Measurements from ENCODE around the gene COQ4. TPM values are rescaled to one million over a fixed set of nuclear protein-coding genes. Genes with fewer than 3 reads are reported as not detected.

COQ4 gene
- total RNA-seq, 1 experiment from 2014 or later: 62.8 TPM

DNA sequence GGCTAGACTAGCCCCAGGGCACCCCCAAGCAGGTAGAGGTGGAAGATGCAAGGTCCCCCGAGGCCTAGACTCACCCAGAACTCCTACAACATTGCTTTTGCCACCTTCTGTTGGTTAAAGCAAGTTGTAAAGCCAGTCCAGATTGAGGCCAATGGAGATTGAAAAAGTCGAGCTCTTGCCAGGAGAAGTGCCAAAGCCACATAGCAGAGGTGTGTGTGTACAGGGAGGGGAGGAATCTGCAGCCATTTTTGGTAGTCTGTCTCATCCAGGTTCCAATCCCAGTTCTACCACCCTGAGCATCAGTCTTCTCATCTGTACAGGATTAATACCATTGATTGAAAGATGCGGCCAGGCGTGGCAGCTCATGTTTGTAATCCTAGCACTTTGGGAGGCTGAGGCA, 36.2 kb downstream of the COQ4 start:
- BruUV-seq (replicated peaks): no TSS peak
- Histone ChIP-seq H3K9me3 (ENCODE audit: low read depth, low read length, poor library complexity, severe bottlenecking) (no peaks in the 10 kb centered on the region), H3K36me3 (ENCODE audit: insufficient read depth, low read length, poor library complexity, severe bottlenecking) (peaks cover 12% of the 10 kb centered on the region), H3K27me3 (replicated peaks; ENCODE audit: insufficient read depth, low read depth, low read length, poor library complexity) (no peaks in the 10 kb centered on the region), H3K4me1 (ENCODE audit: insufficient read depth, low read length, poor library complexity, severe bottlenecking) (peaks cover 10% of the 10 kb centered on the region), H3K4me3 (ENCODE audit: low read depth, low read length, poor library complexity, severe bottlenecking) (no peak overlapping the region), H3K27ac (ENCODE audit: low read depth, low read length, poor library complexity, severe bottlenecking) (no peak overlapping the region)
- intact Hi-C loops (cut with micrococcal nuclease; ENCODE audit: unreplicated experiment): no loop called here
- CTCF ChIA-PET: no interaction called here
- no peak for TF ChIP-seq CTCF (conservative IDR thresholded peaks at IDR 0.05; ENCODE audit: low read depth, low read length)
- TF ChIP-seq EZH2 (IDR thresholded peaks at IDR 0.05; ENCODE audit: borderline replicate concordance, low read depth, low read length, poor library complexity, severe bottlenecking): no peak
- POLR2A ChIA-PET (ENCODE audit: low non-redundant PET): no interaction called here
- no peak for DNase-seq (ENCODE audit: low spot score)

- H3K27me3 ChIP-seq (replicated peaks; ENCODE audit: insufficient read depth, low read depth, low read length, poor library complexity): no peaks in the 10 kb centered on the region
- no peak overlapping the region for H3K27ac ChIP-seq (ENCODE audit: low read depth, low read length, poor library complexity, severe bottlenecking)
- peaks cover 24% of the 10 kb centered on the region for H3K4me1 ChIP-seq (ENCODE audit: insufficient read depth, low read length, poor library complexity, severe bottlenecking)
- TF ChIP-seq EZH2 (IDR thresholded peaks at IDR 0.05; ENCODE audit: borderline replicate concordance, low read depth, low read length, poor library complexity, severe bottlenecking): no peak
- TF ChIP-seq CTCF (conservative IDR thresholded peaks at IDR 0.05; ENCODE audit: low read depth, low read length): no peak
- no peak for DNase-seq (ENCODE audit: low spot score)
- peaks cover 4% of the 10 kb centered on the region for H3K36me3 ChIP-seq (ENCODE audit: insufficient read depth, low read length, poor library complexity, severe bottlenecking)
- POLR2A ChIA-PET (ENCODE audit: low non-redundant PET): no interaction called here
- H3K4me3 ChIP-seq (ENCODE audit: low read depth, low read length, poor library complexity, severe bottlenecking): no peak overlapping the region
- BruUV-seq (replicated peaks): no TSS peak
- CTCF ChIA-PET: interaction anchor here (0.7 kb wide), 1 partner anchor 19 kb away, joined by 5 read pairs; no protein-coding TSS in a partner anchor
- intact Hi-C loops (cut with micrococcal nuclease; ENCODE audit: unreplicated experiment): no loop called here
- H3K9me3 ChIP-seq (ENCODE audit: low read depth, low read length, poor library complexity, severe bottlenecking): no peaks in the 10 kb centered on the region
These were observed 38.2 kb downstream of the COQ4 start for GRCh38 chr9:128360826-128361225.

DNA sequence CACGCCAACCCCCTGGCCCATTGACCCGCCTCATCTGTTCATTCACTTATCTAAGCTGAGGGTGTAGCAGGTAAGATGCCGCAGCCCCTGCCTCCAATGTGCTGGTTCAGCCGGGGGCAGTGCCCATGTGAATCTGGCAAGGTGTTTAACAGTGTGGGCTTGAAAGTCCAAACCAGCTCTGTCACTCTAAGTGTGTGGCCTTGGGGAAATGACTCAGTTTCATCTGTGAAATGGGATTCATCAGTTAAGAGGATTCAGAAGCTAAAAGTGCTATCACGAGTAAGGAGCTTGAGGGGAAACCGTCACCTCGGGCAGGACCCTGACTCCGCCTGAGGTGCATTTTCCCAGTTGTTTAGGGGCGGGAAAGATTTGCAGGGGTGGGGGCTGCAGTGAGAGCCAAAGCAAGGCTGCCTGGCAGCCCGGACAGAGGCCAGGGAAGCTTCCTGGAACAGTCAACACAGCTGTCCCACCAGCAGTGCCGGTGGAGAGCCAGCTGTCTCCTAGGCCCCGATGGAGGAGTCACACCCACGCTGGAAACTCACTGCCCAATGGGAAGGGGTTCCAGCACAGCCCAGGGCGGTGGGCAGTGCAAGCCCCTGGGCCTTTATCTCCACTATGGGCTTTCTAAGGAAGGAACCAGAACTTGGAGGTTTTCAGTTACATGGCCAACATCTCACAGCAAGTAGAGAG, 38.8 kb downstream of the COQ4 start:
- Histone ChIP-seq H3K4me1 (ENCODE audit: insufficient read depth, low read length, poor library complexity, severe bottlenecking) (peaks cover 24% of the 10 kb centered on the region), H3K27me3 (replicated peaks; ENCODE audit: insufficient read depth, low read depth, low read length, poor library complexity) (no peaks in the 10 kb centered on the region), H3K36me3 (ENCODE audit: insufficient read depth, low read length, poor library complexity, severe bottlenecking) (no peaks in the 10 kb centered on the region), H3K27ac (ENCODE audit: low read depth, low read length, poor library complexity, severe bottlenecking) (no peak overlapping the region), H3K4me3 (ENCODE audit: low read depth, low read length, poor library complexity, severe bottlenecking) (peak overlapping the region; percentile 36), H3K9me3 (ENCODE audit: low read depth, low read length, poor library complexity, severe bottlenecking) (no peaks in the 10 kb centered on the region)
- TF ChIP-seq EZH2 (IDR thresholded peaks at IDR 0.05; ENCODE audit: borderline replicate concordance, low read depth, low read length, poor library complexity, severe bottlenecking): no peak
- TF ChIP-seq CTCF (conservative IDR thresholded peaks at IDR 0.05; ENCODE audit: low read depth, low read length): no peak
- ChIA-PET CTCF (interaction anchor here (0.6 to 1.8 kb wide), 9 partner anchors 10 to 363 kb away, joined by 3 to 27 read pairs (median 5); partner anchors contain the start of genes URM1 and ZDHHC12), POLR2A (ENCODE audit: low non-redundant PET) (interaction anchor here (0.7 kb wide), 1 partner anchor 58 kb away, joined by 3 read pairs; no protein-coding TSS in a partner anchor)
- BruUV-seq (replicated peaks): no TSS peak
- no peak for DNase-seq (ENCODE audit: low spot score)
- intact Hi-C loops (cut with micrococcal nuclease; ENCODE audit: unreplicated experiment): no loop called here
